K562 (cell line): Measurements from ENCODE around the gene PITRM1. TPM values are rescaled to one million over a fixed set of nuclear protein-coding genes. Genes with fewer than 3 reads are reported as not detected.

ENCODE experiments used
- ARID2 ChIP-seq: fragments of 450-650 bp; IDR thresholded peaks from 2 replicates; pipeline ENCODE4 v1.6.1; 2017; ENCODE audit warnings: antibody characterized with exemption, mild to moderate bottlenecking
- CLOCK ChIP-seq: fragments of 250-450 bp; sonication (Bioruptor Pico); IDR thresholded peaks from 2 replicates; pipeline ENCODE4 v1.4.0; 2020; ENCODE audit warnings: mild to moderate bottlenecking, moderate library complexity, borderline replicate concordance
- CTBP1 ChIP-seq: fragments of 450-650 bp; IDR thresholded peaks from 2 replicates; pipeline ENCODE4 v1.6.1; 2016; ENCODE audit warnings: borderline replicate concordance
- FOSL1 ChIP-seq: fragments of 200-800 bp; sonication (Bioruptor generic); conservative IDR thresholded peaks from 2 replicates; pipeline ENCODE4 v1.6.1; 2016; ENCODE audit warnings: missing genetic modification characterization, missing compliant biosample characterization
- KLF1 ChIP-seq: fragments of 450-650 bp; IDR thresholded peaks from 2 replicates; pipeline ENCODE4 v1.6.1; 2016; ENCODE audit warnings: missing genetic modification characterization, missing compliant biosample characterization
- LEF1 ChIP-seq: fragments of 450-650 bp; IDR thresholded peaks from 2 replicates; pipeline ENCODE4 v1.6.1; 2016; ENCODE audit warnings: mild to moderate bottlenecking
- MEF2D ChIP-seq: conservative IDR thresholded peaks from 2 replicates; pipeline ENCODE4 v1.6.1; 2016; ENCODE audit warnings: low read depth, missing genetic modification characterization, missing compliant biosample characterization
- MIER1 ChIP-seq: fragments of 450-650 bp; IDR thresholded peaks from 2 replicates; pipeline ENCODE4 v1.6.1; 2016; ENCODE audit warnings: antibody characterized with exemption, mild to moderate bottlenecking, low read depth
- MXI1 ChIP-seq: IDR thresholded peaks from 2 replicates; pipeline ENCODE4 v1.6.1; 2011; ENCODE audit warnings: low read depth, mild to moderate bottlenecking, improper control_type of control experiment, low read length
- NBN ChIP-seq: fragments of 450-650 bp; IDR thresholded peaks from 2 replicates; pipeline ENCODE4 v1.6.1; 2016; ENCODE audit warnings: low read depth, mild to moderate bottlenecking
- NFE2L1 ChIP-seq: fragments of 450-650 bp; IDR thresholded peaks from 2 replicates; pipeline ENCODE4 v1.6.1; 2016; ENCODE audit warnings: missing genetic modification characterization, low read depth, mild to moderate bottlenecking, missing compliant biosample characterization, moderate library complexity, borderline replicate concordance
- PRMT5 ChIP-seq: sonication (generic); formaldehyde crosslinking; IDR thresholded peaks from 2 replicates; pipeline ENCODE4 v1.5.0; 2020; ENCODE audit warnings: missing genetic modification reagents
- polyA plus RNA-seq, 8 experiments: library from polyadenylated mRNA; depleted of rRNA in 4 of 8; stranded (reverse) in 5 of 8; unstranded in 3 of 8; fragments of >200 nt; fragmentation: Nextera tagmentation in 2 of 8; fragmentation: Illumina TruSeq in 1 of 8; extraction: Ambion mirVana in 2 of 8; extraction: Trizol in 1 of 8; gene quantifications; 2 replicates each; pipeline versions ENCODE4 v1.2.1 to v1.2.3, GENCODE V29; 2011 to 2014; ENCODE audit warnings: inconsistent platforms in 1 of 8, missing spikeins in 1 of 8
- total RNA-seq, 7 experiments: library from RNA; depleted of rRNA in 6 of 7; stranded (reverse); fragments of >200 nt in 6 of 7; fragmentation: Illumina TruSeq in 2 of 7; extraction: Trizol in 2 of 7; gene quantifications; 2 replicates each; pipeline versions ENCODE4 v1.2.1 to v1.2.3, GENCODE V29; 2011 to 2021; ENCODE audit warnings: low replicate concordance in 1 of 7
- TF ChIP-seq, protein P1 (sequence below), 2 experiments: fragments of 450-650 bp; formaldehyde crosslinking in 1 of 2; IDR thresholded peaks; 2 replicates each; pipeline versions ENCODE4 v1.4.0 to v1.6.1; 2014 to 2020; ENCODE audit warnings: mild to moderate bottlenecking in 2 of 2, borderline replicate concordance in 1 of 2, low read depth in 1 of 2
- TF ChIP-seq, protein P2 (sequence below): fragments of 250-450 bp; sonication (Bioruptor Pico); IDR thresholded peaks from 2 replicates; pipeline ENCODE4 v1.5.0; 2021; ENCODE audit warnings: mild to moderate bottlenecking, moderate library complexity

The PITRM1 gene
- total and polyA plus RNA-seq, 9 of the 15 experiments (the other 6 are each of a cell fraction or from before 2014, with no cell fraction given), result 21.1 to 70.4 (median 39.7) TPM

GRCh38 chr10:3197348-3198003 lies 24.9 kb upstream of the PITRM1 start (continued):
- TF ChIP-seq, protein P1, sequence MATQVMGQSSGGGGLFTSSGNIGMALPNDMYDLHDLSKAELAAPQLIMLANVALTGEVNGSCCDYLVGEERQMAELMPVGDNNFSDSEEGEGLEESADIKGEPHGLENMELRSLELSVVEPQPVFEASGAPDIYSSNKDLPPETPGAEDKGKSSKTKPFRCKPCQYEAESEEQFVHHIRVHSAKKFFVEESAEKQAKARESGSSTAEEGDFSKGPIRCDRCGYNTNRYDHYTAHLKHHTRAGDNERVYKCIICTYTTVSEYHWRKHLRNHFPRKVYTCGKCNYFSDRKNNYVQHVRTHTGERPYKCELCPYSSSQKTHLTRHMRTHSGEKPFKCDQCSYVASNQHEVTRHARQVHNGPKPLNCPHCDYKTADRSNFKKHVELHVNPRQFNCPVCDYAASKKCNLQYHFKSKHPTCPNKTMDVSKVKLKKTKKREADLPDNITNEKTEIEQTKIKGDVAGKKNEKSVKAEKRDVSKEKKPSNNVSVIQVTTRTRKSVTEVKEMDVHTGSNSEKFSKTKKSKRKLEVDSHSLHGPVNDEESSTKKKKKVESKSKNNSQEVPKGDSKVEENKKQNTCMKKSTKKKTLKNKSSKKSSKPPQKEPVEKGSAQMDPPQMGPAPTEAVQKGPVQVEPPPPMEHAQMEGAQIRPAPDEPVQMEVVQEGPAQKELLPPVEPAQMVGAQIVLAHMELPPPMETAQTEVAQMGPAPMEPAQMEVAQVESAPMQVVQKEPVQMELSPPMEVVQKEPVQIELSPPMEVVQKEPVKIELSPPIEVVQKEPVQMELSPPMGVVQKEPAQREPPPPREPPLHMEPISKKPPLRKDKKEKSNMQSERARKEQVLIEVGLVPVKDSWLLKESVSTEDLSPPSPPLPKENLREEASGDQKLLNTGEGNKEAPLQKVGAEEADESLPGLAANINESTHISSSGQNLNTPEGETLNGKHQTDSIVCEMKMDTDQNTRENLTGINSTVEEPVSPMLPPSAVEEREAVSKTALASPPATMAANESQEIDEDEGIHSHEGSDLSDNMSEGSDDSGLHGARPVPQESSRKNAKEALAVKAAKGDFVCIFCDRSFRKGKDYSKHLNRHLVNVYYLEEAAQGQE (IDR thresholded peaks at IDR 0.05; ENCODE audit: borderline replicate concordance), result peak; percentile 69; the same call in 1 of the 2 replicates
- TF ChIP-seq, protein P1 (CRISPR knock-in tag; IDR thresholded peaks at IDR 0.05; ENCODE audit: low read depth), result no peak
- TF ChIP-seq FOSL1 (tag), result peak; percentile 88
- TF ChIP-seq NFE2L1 (tag), result no peak
- no peak for TF ChIP-seq ARID2
- TF ChIP-seq KLF1 (tag), result no peak
- no peak for TF ChIP-seq MIER1
- TF ChIP-seq LEF1, result no peak
- no peak for TF ChIP-seq MEF2D
- TF ChIP-seq NBN, result no peak
- peak; percentile 74; the same call in 1 of the 2 replicates for TF ChIP-seq CTBP1
- TF ChIP-seq, protein P2, sequence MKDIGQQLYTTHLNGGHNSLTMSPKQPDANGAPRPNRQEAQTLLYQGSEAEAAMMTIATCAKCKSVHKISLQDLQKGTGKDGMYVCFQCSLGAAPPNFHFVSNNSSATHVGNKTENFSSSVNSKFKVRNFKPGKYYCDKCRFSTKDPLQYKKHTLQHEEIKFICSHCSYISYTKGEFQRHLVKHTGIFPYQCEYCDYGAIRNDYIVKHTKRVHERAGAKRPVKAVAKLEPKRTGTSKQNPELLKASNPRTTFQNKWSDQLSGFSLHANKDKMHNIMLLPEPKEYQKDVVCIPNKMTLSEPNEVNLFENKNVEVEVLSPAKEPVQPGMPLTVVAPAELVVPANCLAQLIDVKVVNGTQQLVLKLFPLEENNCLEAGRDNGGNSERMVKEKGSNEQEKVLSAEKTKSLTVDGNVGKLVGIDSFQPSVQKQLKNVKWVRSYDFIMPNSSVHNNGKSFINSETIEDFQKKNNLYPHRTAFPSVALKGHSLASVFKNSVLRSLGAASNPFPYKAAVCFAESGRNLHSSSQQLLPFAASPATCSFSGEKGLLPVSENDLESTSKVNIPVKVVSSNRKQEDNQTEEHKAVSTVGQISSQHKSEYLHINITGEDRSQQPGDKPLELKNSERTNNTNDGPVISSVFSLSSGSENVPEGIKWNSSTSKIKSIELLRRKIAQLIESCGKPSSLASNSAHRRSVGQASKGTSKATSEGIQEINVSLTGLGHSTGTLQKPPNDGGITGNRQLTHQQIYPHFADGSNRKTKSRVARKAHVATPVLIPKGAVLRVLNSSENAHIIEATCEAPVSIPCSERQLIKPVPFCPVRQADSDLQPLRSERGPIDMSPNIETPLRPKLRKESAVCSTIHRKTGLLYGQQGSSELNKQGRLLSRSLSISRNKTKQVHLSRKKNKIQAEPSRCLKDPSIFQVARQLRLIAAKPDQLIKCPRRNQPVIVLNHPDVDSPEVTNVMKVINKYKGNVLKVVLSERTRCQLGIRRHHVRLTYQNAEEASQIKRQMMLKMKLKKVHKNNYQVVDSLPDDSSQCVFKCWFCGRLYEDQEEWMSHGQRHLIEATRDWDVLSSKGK (CRISPR knock-in tag), result no peak
- TF ChIP-seq MXI1, result no peak
- no peak for TF ChIP-seq PRMT5 (CRISPR knock-in tag)
- no peak for TF ChIP-seq CLOCK
